ENCODE results near the gene SLC43A2. TPM values are rescaled to one million over a fixed set of nuclear protein-coding genes. Genes with fewer than 3 reads are reported as not detected.

The SLC43A2 gene
- total RNA-seq, 6 experiments from 2014 or later = 1.4 to 8.9 (median 5.1) TPM

GRCh38 chr17:1557355-1558095, 71.1 kb downstream of the SLC43A2 start:
- Histone ChIP-seq H3K36me3 (peaks cover 0 to 4% (median 0%) of the 10 kb centered on the region in 4 donors), H3K9me3 (no peaks in the 10 kb centered on the region), H3K4me1 (peaks cover 0 to 45% (median 23%) of the 10 kb centered on the region in 4 donors), H3K4me3 (no peak overlapping the region), H3K27me3 (no peaks in the 10 kb centered on the region), H3K27ac (no peak overlapping the region)
- DNase-seq (no peak), ATAC-seq (peak in 1 of 4 donors; percentile 3)
- WGBS (ENCODE audit: insufficient coverage, low coverage, low lambda C conversion rate, missing lambda C conversion rate) = 56% methylated on average over 13 of the region's 22 CpGs
- TF ChIP-seq POLR2A (IDR thresholded peaks at IDR 0.05) (no peak), CTCF (IDR thresholded peaks at IDR 0.05) (no peak)
- intact Hi-C loops (cut with DNase I) = no loop called here

- Histone ChIP-seq H3K4me1 (peaks cover 0 to 38% (median 20%) of the 10 kb centered on the region in 4 donors), H3K4me3 (no peak overlapping the region)
- ATAC-seq = peak in 3 of 4 donors; percentile 4 to 21 (median 12)
Measured at GRCh38 chr17:1555651-1556471, 72.8 kb downstream of the SLC43A2 start.

GRCh38 chr17:1554751-1555540, 73.7 kb downstream of the SLC43A2 start:
- Histone ChIP-seq H3K4me3 (no peak overlapping the region), H3K36me3 (peaks cover 0 to 27% (median 12%) of the 10 kb centered on the region in 4 donors), H3K9me3 (no peaks in the 10 kb centered on the region), H3K4me1 (peaks cover 0 to 38% (median 20%) of the 10 kb centered on the region in 4 donors), H3K27ac (peak overlapping the region in 1 of 3 donors; percentile 72), H3K27me3 (no peaks in the 10 kb centered on the region)
- intact Hi-C loops (cut with DNase I) = no loop called here
- ATAC-seq (peak in 3 of 4 donors; percentile 37 to 50 (median 38)), DNase-seq (peak in 2 of 3 donors; percentile 46 to 49)
- no peak for TF ChIP-seq CTCF (IDR thresholded peaks at IDR 0.05)
- no peak for TF ChIP-seq POLR2A (IDR thresholded peaks at IDR 0.05)
- 23% methylated on average over 7 of the region's 9 CpGs for WGBS (ENCODE audit: insufficient coverage, low coverage, low lambda C conversion rate, missing lambda C conversion rate)

More at GRCh38 chr17:1555651-1556471, 72.8 kb downstream of the SLC43A2 start:
- peaks cover 0 to 20% (median 8%) of the 10 kb centered on the region in 4 donors for H3K36me3 ChIP-seq
- intact Hi-C loops (cut with DNase I) = no loop called here
- no peaks in the 10 kb centered on the region for H3K27me3 ChIP-seq
- WGBS (ENCODE audit: insufficient coverage, low coverage, low lambda C conversion rate, missing lambda C conversion rate) = 64% methylated on average over 8 of the region's 15 CpGs
- H3K9me3 ChIP-seq = no peaks in the 10 kb centered on the region
- peak overlapping the region in 1 of 3 donors; percentile 72 for H3K27ac ChIP-seq
- TF ChIP-seq CTCF (IDR thresholded peaks at IDR 0.05) (no peak), POLR2A (IDR thresholded peaks at IDR 0.05) (no peak)
- DNase-seq = no peak

All from right lobe of liver (tissue), 6 donors.